ENCODE results near the gene DNAJC8. TPM values are rescaled to one million over a fixed set of nuclear protein-coding genes. Genes with fewer than 3 reads are reported as not detected.
A peak's percentile ranks its signal among the peaks of the same experiment; 100 is the strongest.

Gene DNAJC8
- total and polyA plus RNA-seq, 7 experiments from 2014 or later = 54.2 to 174 (median 74.9) TPM

DNA sequence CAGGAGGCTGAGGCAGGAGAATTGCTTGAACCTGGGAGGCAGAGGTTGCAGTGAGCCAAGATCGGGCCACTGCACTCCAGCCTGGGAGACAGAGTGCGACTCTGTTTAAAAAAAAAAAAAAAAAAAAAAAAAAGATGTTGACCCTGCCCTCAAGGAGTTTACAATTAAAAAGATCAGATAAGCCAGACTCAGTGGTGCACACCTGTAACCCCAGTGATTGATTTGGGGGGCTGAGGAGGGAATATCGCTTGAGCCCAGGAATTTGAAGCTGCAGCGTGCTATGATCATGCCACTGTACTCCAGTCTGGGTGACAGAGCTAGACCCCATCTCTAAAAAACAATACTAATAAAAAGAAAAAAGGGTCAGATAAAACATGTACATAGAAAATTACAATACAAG, 24.9 kb upstream of the DNAJC8 start:
- CTCF ChIA-PET = interaction anchor here (0.5 to 2.2 kb wide), 2 partner anchors 9 to 37 kb away, joined by 4 to 22 read pairs; no protein-coding TSS in a partner anchor
- H3K27me3 ChIP-seq (ENCODE audit: control insufficient read depth in 2 of 2, insufficient read depth in 2 of 2, low read length in 2 of 2) = no peaks in the 10 kb centered on the region
- no peaks in the 10 kb centered on the region for H3K9me3 ChIP-seq (ENCODE audit: control insufficient read depth in 2 of 3, low read length in 3 of 3)
- no peak overlapping the region for H3K4me3 ChIP-seq (ENCODE audit: low read length)
- H3K4me1 ChIP-seq (ENCODE audit: control insufficient read depth in 2 of 2, insufficient read depth in 2 of 2, low read length in 2 of 2) = peaks cover 38 to 47% of the 10 kb centered on the region in 2 donors
- peaks cover 32 to 54% (median 47%) of the 10 kb centered on the region in 7 donors for H3K4me1 Mint-ChIP-seq
- peaks cover 0 to 2% (median 0%) of the 10 kb centered on the region in 5 donors for H3K27me3 Mint-ChIP-seq
- intact Hi-C loops (cut with micrococcal nuclease) = loop anchor here in 1 of 2 donors (2.0 kb wide), 1 partner anchor 13 kb away; no protein-coding TSS in a partner anchor
- H3K9me3 Mint-ChIP-seq = no peaks in the 10 kb centered on the region
- DNase-seq = no peak
- no peak for ATAC-seq
- peak overlapping the region in 9 of 10 donors; percentile 23 to 90 (median 75) for H3K4me3 Mint-ChIP-seq
- peaks cover 0 to 6% (median 0%) of the 10 kb centered on the region in 3 experiments for H3K36me3 ChIP-seq (ENCODE audit: control insufficient read depth in 2 of 3, insufficient read depth in 3 of 3, low read length in 3 of 3)
- H3K27ac ChIP-seq (ENCODE audit: low read depth, low read length) = no peak overlapping the region
- POLR2A ChIA-PET = interaction anchor here (1.0 to 3.8 kb wide), 7 partner anchors 9 to 386 kb away, joined by 5 to 36 read pairs (median 7); partner anchors contain the start of genes ATP5IF1, MED18 and TAF12
- peak overlapping the region in 4 of 9 donors; percentile 41 to 96 (median 73) for H3K27ac Mint-ChIP-seq
- H3K36me3 Mint-ChIP-seq = peaks cover 0 to 3% (median 0%) of the 10 kb centered on the region in 5 donors

DNA sequence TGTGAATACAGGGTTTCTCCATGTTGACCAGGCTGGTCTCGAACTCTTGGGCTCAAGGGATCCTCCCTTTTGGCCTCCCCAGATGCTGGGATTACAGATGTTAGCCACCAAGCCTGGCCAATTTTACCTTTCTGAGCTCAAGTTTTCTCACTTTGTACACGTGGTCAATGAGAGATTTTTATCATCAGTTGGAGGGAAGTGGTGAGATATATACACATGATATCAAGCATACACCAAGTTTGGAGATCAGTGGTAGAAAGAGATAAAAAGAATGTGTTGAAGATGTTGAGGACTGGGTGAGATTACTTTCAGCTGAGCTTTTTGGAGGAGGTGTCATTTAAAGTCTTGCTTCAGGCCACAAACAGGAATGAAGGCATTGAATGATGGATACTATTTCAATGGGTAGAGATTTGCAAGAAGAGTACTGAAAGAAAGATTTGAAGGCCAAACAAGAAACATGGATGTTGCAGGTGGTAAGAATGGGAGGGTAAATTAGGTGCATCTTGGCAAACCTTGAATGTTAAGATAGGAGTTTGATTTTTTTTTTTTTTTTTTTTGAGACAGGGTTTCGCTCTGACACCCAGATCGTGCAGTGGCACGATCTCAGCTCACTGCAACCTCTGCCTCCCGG, 23.5 kb upstream of the DNAJC8 start:
- no peaks in the 10 kb centered on the region for H3K27me3 ChIP-seq (ENCODE audit: control insufficient read depth in 2 of 2, insufficient read depth in 2 of 2, low read length in 2 of 2)
- H3K9me3 ChIP-seq (ENCODE audit: control insufficient read depth in 2 of 3, low read length in 3 of 3) = no peaks in the 10 kb centered on the region
- peaks cover 38 to 45% of the 10 kb centered on the region in 2 donors for H3K4me1 ChIP-seq (ENCODE audit: control insufficient read depth in 2 of 2, insufficient read depth in 2 of 2, low read length in 2 of 2)
- ATAC-seq (peak; percentile 33), DNase-seq (peak in 6 of 9 donors; percentile 30 to 57 (median 44))
- ChIA-PET CTCF (interaction anchor here (0.6 kb wide), 1 partner anchor 86 kb away, joined by 3 read pairs; no protein-coding TSS in a partner anchor), POLR2A (interaction anchor here (0.6 to 3.8 kb wide), 9 partner anchors 8 to 387 kb away, joined by 3 to 36 read pairs (median 7); partner anchors contain the start of gene MED18)
- H3K4me3 ChIP-seq (ENCODE audit: low read length) = no peak overlapping the region
- peak overlapping the region; percentile 31 for H3K27ac ChIP-seq (ENCODE audit: low read depth, low read length)
- Mint-ChIP-seq H3K9me3 (no peaks in the 10 kb centered on the region), H3K27me3 (peaks cover 0 to 2% (median 0%) of the 10 kb centered on the region in 5 donors), H3K27ac (peak overlapping the region; percentile 64 to 90 (median 83)), H3K36me3 (peaks cover 0 to 3% (median 0%) of the 10 kb centered on the region in 5 donors), H3K4me3 (peak overlapping the region; percentile 53 to 87 (median 74)), H3K4me1 (peaks cover 30 to 52% (median 44%) of the 10 kb centered on the region in 7 donors)
- peaks cover 0 to 6% (median 0%) of the 10 kb centered on the region in 3 experiments for H3K36me3 ChIP-seq (ENCODE audit: control insufficient read depth in 2 of 3, insufficient read depth in 3 of 3, low read length in 3 of 3)
- intact Hi-C loops (cut with micrococcal nuclease) = no loop called here

DNA sequence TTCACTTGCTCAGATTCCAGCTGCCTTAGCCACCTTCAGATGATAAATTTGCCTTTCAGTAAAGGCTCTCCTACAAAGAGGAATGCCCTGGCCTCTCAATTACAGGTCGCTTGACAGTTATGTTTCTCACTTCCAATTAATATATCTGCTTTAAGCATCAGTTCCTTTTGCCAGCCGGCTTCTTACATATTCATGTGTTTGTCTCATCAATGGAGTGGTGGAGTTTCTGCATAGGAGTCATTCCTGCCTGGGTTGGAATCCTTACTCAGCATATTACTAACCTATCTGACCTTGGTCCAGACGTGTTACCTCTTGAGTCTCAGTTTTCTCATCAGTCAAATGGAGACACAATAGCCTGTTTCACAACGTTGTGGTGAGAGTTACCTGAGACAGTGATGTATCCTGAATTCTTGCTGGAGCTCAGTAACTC, 17.1 kb upstream of the DNAJC8 start:
- DNase-seq (no peak), ATAC-seq (no peak)
- no peak overlapping the region for H3K27ac ChIP-seq (ENCODE audit: low read depth, low read length)
- Mint-ChIP-seq H3K4me3 (peak overlapping the region in 2 of 10 donors; percentile 53 to 94), H3K9me3 (no peaks in the 10 kb centered on the region), H3K27me3 (no peaks in the 10 kb centered on the region), H3K27ac (peak overlapping the region in 2 of 9 donors; percentile 38 to 42), H3K4me1 (peaks cover 30 to 37% (median 36%) of the 10 kb centered on the region in 7 donors), H3K36me3 (peaks cover 0 to 4% (median 0%) of the 10 kb centered on the region in 5 donors)
- H3K4me1 ChIP-seq (ENCODE audit: control insufficient read depth in 2 of 2, insufficient read depth in 2 of 2, low read length in 2 of 2) = peaks cover 32 to 37% of the 10 kb centered on the region in 2 donors
- H3K36me3 ChIP-seq (ENCODE audit: control insufficient read depth in 2 of 3, insufficient read depth in 3 of 3, low read length in 3 of 3) = no peaks in the 10 kb centered on the region
- ChIA-PET POLR2A (interaction anchor here (1.0 to 8.4 kb wide), 10 partner anchors 7 to 394 kb away, joined by 3 to 184 read pairs (median 8); partner anchors contain the start of genes ATP5IF1, DNAJC8, MED18 and RCC1), CTCF (interaction anchor here (0.5 to 3.1 kb wide), 6 partner anchors 8 to 355 kb away, joined by 3 to 22 read pairs (median 12); partner anchors contain the start of gene SESN2)
- no peaks in the 10 kb centered on the region for H3K9me3 ChIP-seq (ENCODE audit: control insufficient read depth in 2 of 3, low read length in 3 of 3)
- H3K4me3 ChIP-seq (ENCODE audit: low read length) = no peak overlapping the region
- no peaks in the 10 kb centered on the region for H3K27me3 ChIP-seq (ENCODE audit: control insufficient read depth in 2 of 2, insufficient read depth in 2 of 2, low read length in 2 of 2)
- intact Hi-C loops (cut with micrococcal nuclease) = loop anchor here (2.0 to 10.0 kb wide), 9 partner anchors 202 to 932 kb away; partner anchors contain the start of genes SRSF4 (in 2 of the 2), YTHDF2 (in 2 of the 2), FAM76A (in 1 of the 2) and TRNAU1AP (in 1 of the 2)

DNA sequence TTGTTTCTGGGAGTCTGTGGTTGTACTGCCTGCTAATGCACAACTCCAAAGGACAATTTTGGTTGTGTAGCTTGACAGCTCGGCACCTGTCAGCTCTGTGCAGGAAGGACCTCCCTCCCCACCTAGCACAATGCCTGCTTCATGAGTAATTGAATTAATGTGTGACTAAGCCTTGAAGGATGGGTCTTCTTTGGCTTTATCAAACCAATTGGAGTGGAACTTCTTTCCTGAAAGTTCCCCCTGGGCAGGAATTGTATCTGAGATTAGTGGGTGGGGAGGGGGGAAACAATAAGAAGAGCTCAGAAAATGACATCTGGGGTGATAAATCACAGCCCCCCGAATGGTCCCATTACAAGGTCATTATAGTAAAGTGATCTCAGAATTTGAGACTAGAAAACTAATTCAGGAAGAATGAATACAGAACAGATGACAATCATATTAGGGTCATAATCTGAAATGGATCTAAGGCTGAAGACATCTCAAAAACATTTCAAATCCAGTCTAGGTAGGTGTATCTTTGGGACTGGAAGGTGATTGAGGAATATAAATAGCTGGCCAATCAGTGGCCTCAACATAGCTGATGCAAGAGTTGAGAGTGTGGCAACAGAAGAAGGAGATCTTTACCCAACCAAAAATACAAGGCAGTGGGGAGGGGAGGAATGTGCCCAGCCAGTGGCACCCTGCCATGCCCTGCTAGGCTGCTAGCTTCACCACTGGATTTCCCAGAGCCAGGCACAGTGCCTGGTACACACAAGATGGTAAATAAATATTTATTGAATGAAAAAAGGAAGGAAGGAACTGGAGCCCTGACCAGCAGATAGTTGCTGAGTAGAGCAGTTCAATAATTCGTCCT, 16.4 kb upstream of the DNAJC8 start:
- POLR2A ChIA-PET = interaction anchor here (0.5 to 8.4 kb wide), 16 partner anchors 8 to 920 kb away, joined by 3 to 184 read pairs (median 6); partner anchors contain the start of genes ATP5IF1, DNAJC8, MED18 and RCC1
- Histone ChIP-seq H3K27me3 (ENCODE audit: control insufficient read depth in 2 of 2, insufficient read depth in 2 of 2, low read length in 2 of 2) (no peaks in the 10 kb centered on the region), H3K4me1 (ENCODE audit: control insufficient read depth in 2 of 2, insufficient read depth in 2 of 2, low read length in 2 of 2) (peaks cover 39 to 44% of the 10 kb centered on the region in 2 donors), H3K4me3 (ENCODE audit: low read length) (peak overlapping the region; percentile 50), H3K27ac (ENCODE audit: low read depth, low read length) (peak overlapping the region; percentile 95), H3K36me3 (ENCODE audit: control insufficient read depth in 2 of 3, insufficient read depth in 3 of 3, low read length in 3 of 3) (no peaks in the 10 kb centered on the region), H3K9me3 (ENCODE audit: control insufficient read depth in 2 of 3, low read length in 3 of 3) (no peaks in the 10 kb centered on the region)
- intact Hi-C loops (cut with micrococcal nuclease) = loop anchor here (2.0 to 10.0 kb wide), 9 partner anchors 203 to 933 kb away; partner anchors contain the start of genes SRSF4 (in 2 of the 2), YTHDF2 (in 2 of the 2), FAM76A (in 1 of the 2) and TRNAU1AP (in 1 of the 2)
- Mint-ChIP-seq H3K9me3 (no peaks in the 10 kb centered on the region), H3K36me3 (peaks cover 0 to 4% (median 0%) of the 10 kb centered on the region in 5 donors), H3K4me3 (peak overlapping the region; percentile 80 to 99 (median 90)), H3K27me3 (no peaks in the 10 kb centered on the region), H3K4me1 (peaks cover 34 to 44% (median 42%) of the 10 kb centered on the region in 7 donors), H3K27ac (peak overlapping the region; percentile 90 to 100 (median 94))
- ATAC-seq = no peak
- CTCF ChIA-PET = interaction anchor here (0.6 to 3.1 kb wide), 26 partner anchors 9 to 776 kb away, joined by 3 to 22 read pairs (median 5); partner anchors contain the start of genes ATP5IF1, MED18, RCC1 and SESN2
- DNase-seq = peak in 1 of 9 donors; percentile 29

DNA sequence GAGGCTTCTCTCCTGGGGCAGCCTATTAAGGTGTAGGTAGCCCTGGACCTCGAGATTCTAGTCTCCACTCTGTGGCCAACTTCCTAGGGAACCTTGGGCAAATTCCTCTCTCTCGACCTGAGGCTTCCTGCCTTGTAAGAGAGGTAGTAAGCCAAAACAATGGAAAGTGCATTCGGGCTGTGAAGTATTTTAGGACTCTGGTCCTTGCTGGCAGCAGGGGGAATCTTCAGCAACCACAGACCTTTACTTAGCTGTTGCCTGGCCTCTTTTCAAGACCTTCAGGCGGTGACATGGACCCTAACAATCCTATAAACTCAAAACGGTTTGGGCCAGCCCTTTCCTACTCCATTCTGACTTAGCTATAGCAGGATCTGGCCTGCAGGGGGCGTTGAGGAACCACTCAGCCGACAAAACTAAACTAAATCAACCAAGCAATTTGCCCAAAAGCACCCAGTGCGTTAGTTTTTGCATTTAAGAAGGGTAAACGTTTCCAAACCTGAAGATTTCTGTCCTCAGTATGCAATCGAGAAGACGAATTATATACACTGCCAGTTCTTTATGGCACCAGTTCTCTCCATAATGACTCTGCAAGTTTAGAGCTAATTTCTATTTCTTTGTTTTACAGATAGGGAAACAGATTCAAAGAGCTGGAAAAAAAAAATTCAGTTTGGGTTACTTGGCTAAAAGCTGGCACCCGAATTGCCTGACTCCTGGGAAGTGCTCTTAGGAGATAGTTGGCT, 15.6 kb upstream of the DNAJC8 start:
- Histone ChIP-seq H3K27me3 (ENCODE audit: control insufficient read depth in 2 of 2, insufficient read depth in 2 of 2, low read length in 2 of 2) (no peaks in the 10 kb centered on the region), H3K9me3 (ENCODE audit: control insufficient read depth in 2 of 3, low read length in 3 of 3) (no peaks in the 10 kb centered on the region), H3K36me3 (ENCODE audit: control insufficient read depth in 2 of 3, insufficient read depth in 3 of 3, low read length in 3 of 3) (no peaks in the 10 kb centered on the region), H3K27ac (ENCODE audit: low read depth, low read length) (peak overlapping the region; percentile 95), H3K4me1 (ENCODE audit: control insufficient read depth in 2 of 2, insufficient read depth in 2 of 2, low read length in 2 of 2) (peaks cover 46 to 52% of the 10 kb centered on the region in 2 donors), H3K4me3 (ENCODE audit: low read length) (peak overlapping the region; percentile 75)
- ChIA-PET POLR2A (interaction anchor here (0.9 to 8.4 kb wide), 16 partner anchors 9 to 488 kb away, joined by 3 to 184 read pairs (median 6); partner anchors contain the start of genes ATP5IF1, DNAJC8, GMEB1 and MED18), CTCF (interaction anchor here (0.5 to 3.1 kb wide), 33 partner anchors 9 to 793 kb away, joined by 3 to 22 read pairs (median 4); partner anchors contain the start of genes ATP5IF1, MED18, RCC1 and SESN2)
- H3K4me1 Mint-ChIP-seq = peaks cover 38 to 52% (median 49%) of the 10 kb centered on the region in 7 donors
- H3K27me3 Mint-ChIP-seq = no peaks in the 10 kb centered on the region
- H3K9me3 Mint-ChIP-seq = no peaks in the 10 kb centered on the region
- intact Hi-C loops (cut with micrococcal nuclease) = loop anchor here (1.0 to 10.0 kb wide), 19 partner anchors 11 to 934 kb away; partner anchors contain the start of genes PHACTR4 (in 2 of the 2), SESN2 (in 2 of the 2), SRSF4 (in 2 of the 2) and YTHDF2 (in 2 of the 2)
- DNase-seq (peak; percentile 67 to 86 (median 80)), ATAC-seq (peak; percentile 36)
- H3K36me3 Mint-ChIP-seq = peaks cover 0 to 4% (median 0%) of the 10 kb centered on the region in 5 donors
- H3K4me3 Mint-ChIP-seq = peak overlapping the region; percentile 80 to 99 (median 90)
- H3K27ac Mint-ChIP-seq = peak overlapping the region; percentile 90 to 100 (median 94)

Data from naive thymus-derived CD4-positive, alpha-beta T cell (primary cell).